OCI-LY3 (cell line): ENCODE measurements around the gene WWC1.
A peak's percentile ranks its signal among the peaks of the same experiment; 100 is the strongest.

ENCODE experiments used
- EZH2phosphoT487 ChIP-seq: fragments of 200-600 bp; shearing (Covaris generic); IDR thresholded peaks from 2 replicates; pipeline ENCODE4 v1.6.1; 2018; ENCODE audit warnings: antibody characterized with exemption, mixed run types, low read depth
- TF ChIP-seq, protein P1 (sequence below): fragments of 200-600, 300-600 bp; sonication (generic); IDR thresholded peaks from 2 replicates; pipeline ENCODE4 v1.5.1; 2014; ENCODE audit warnings: antibody characterized with exemption, low read length, low read depth

DNA sequence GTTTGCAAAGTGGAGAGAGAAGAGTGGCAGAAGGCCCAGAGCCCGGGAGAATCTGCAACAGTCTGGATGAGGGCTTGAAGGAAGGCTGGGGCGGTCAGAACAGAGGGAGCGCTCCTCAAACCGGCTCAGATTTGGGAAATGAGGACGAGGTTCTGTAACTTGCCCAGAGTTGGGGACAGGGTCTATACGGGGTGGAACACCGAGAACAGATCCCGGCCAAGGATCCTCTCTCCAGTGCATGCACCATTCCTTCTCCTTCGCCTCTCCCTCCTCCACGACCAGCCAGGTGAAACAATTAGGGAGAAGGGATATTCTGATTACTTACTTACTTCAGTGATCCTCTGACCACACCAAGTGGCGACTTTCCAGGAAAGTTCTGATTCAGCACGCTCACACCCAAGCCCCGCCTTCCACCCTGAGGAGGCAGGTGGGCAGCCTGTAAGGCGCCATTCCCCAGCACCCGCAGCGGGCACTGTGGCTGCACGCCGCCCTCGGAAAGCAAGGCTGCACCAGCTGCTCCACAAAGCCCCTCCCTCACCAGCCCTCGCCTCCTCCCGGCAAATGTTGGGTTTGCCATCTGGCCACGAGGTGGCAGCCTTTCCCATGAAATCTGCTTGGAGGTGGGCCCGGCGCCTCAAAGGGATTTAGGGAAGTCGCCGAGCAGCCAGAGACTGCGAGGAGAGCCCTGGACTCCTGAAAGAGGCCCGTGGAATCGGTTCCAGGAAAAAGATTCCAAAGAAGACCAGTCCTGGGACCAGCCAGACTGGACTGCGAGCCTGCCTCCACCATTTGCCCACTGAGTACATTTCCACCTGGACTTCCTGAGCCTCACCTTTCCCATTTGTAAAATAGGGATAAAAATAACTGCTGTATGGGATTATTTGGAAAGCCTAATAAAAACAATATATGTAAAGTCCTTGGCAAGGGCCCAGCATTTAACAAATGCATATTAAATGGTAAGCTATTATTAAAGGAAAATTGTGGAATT, 22.2 kb upstream of the WWC1 start:
- TF ChIP-seq, protein P1, sequence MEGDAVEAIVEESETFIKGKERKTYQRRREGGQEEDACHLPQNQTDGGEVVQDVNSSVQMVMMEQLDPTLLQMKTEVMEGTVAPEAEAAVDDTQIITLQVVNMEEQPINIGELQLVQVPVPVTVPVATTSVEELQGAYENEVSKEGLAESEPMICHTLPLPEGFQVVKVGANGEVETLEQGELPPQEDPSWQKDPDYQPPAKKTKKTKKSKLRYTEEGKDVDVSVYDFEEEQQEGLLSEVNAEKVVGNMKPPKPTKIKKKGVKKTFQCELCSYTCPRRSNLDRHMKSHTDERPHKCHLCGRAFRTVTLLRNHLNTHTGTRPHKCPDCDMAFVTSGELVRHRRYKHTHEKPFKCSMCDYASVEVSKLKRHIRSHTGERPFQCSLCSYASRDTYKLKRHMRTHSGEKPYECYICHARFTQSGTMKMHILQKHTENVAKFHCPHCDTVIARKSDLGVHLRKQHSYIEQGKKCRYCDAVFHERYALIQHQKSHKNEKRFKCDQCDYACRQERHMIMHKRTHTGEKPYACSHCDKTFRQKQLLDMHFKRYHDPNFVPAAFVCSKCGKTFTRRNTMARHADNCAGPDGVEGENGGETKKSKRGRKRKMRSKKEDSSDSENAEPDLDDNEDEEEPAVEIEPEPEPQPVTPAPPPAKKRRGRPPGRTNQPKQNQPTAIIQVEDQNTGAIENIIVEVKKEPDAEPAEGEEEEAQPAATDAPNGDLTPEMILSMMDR = peak; percentile 98
- no peak for TF ChIP-seq EZH2phosphoT487
